Cardiac muscle cell (in vitro differentiated cells and primary cell): ENCODE results near the gene SKIDA1. TPM values are rescaled to one million over a fixed set of nuclear protein-coding genes. Genes with fewer than 3 reads are reported as not detected.
A peak's percentile ranks its signal among the peaks of the same experiment; 100 is the strongest.

Experiments
- DNase-seq, 2 donors: peaks; one replicate each; pipeline versions ENCODE4 v3.0.0 to v3.0.0-alpha.2; 2010 to 2017; ENCODE audit warnings: low read depth in 1 of 2, low spot score in 1 of 2
- H3K27ac ChIP-seq: fragments of 200-600 bp; sonication (generic); 2 replicates; pipeline ENCODE4 v1.5.1; 2016
- H3K27me3 ChIP-seq: fragments of 200-600 bp; sonication (generic); 2 replicates; pipeline ENCODE4 v1.6.0; 2016; ENCODE audit warnings: control low read depth
- H3K36me3 ChIP-seq: fragments of 200-600 bp; sonication (generic); 2 replicates; pipeline ENCODE4 v1.5.1; 2016; ENCODE audit warnings: control low read depth
- H3K4me1 ChIP-seq: fragments of 200-600 bp; sonication (generic); 2 replicates; pipeline ENCODE4 v1.8.1; 2017; ENCODE audit warnings: low read depth, mild to moderate bottlenecking, mixed run types
- H3K4me3 ChIP-seq: fragments of 200-600 bp; sonication (generic); 2 replicates; pipeline ENCODE4 v1.5.1; 2016; ENCODE audit warnings: mild to moderate bottlenecking
- H3K9me3 ChIP-seq: fragments of 200-600 bp; sonication (generic); 2 replicates; pipeline ENCODE4 v1.5.1; 2017; ENCODE audit warnings: low read depth, mild to moderate bottlenecking, control low read depth
- polyA plus RNA-seq: library from polyadenylated mRNA; unstranded; fragments of >200 nt; fragmentation: Nextera tagmentation; extraction: Ambion mirVana; gene quantifications from 2 replicates; pipeline ENCODE4 v1.2.1, GENCODE V29; 2016
- total RNA-seq: library from RNA; depleted of rRNA; stranded (reverse); fragments of >200 nt; gene quantifications from 2 replicates; pipeline ENCODE4 v1.2.3, GENCODE V29; 2016
- TF ChIP-seq, protein P1 (sequence below): IDR thresholded peaks from 2 replicates; pipeline ENCODE4 v1.5.1; 2012; ENCODE audit warnings: low read depth, mild to moderate bottlenecking, low read length

SKIDA1 gene
- total and polyA plus RNA-seq, 2 experiments from 2014 or later, result 4.3 to 62.4 TPM

DNA sequence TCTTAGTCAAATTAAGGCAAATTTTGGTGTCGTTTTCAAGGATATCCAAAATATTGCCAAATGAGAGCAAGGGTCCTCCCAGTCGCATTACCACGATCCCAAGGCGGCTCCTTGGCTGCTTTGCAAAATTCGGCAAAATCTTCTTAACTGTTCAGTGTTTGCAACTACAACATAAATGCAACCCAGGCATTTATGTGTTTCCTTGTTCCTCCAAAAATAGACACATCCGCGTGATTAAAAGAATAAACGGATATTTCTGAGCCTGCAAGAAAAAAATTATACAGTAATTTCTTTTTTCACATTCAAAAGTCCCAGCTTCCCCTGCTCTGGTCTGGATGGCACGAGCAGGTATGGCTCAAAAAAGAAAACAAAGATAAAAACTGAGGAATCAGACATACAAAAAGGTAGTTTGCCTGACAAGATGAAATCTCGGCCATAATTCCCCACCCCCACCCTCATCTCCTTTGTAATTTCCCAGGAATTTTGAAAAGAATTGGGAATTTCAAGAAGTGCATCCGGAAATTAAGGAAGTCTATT is 6.0 kb downstream of the SKIDA1 start:
- peak overlapping the region; percentile 78 for H3K4me3 ChIP-seq
- H3K9me3 ChIP-seq, result no peaks in the 10 kb centered on the region
- TF ChIP-seq, protein P1, sequence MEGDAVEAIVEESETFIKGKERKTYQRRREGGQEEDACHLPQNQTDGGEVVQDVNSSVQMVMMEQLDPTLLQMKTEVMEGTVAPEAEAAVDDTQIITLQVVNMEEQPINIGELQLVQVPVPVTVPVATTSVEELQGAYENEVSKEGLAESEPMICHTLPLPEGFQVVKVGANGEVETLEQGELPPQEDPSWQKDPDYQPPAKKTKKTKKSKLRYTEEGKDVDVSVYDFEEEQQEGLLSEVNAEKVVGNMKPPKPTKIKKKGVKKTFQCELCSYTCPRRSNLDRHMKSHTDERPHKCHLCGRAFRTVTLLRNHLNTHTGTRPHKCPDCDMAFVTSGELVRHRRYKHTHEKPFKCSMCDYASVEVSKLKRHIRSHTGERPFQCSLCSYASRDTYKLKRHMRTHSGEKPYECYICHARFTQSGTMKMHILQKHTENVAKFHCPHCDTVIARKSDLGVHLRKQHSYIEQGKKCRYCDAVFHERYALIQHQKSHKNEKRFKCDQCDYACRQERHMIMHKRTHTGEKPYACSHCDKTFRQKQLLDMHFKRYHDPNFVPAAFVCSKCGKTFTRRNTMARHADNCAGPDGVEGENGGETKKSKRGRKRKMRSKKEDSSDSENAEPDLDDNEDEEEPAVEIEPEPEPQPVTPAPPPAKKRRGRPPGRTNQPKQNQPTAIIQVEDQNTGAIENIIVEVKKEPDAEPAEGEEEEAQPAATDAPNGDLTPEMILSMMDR, result no peak
- DNase-seq, result no peak
- H3K27me3 ChIP-seq, result no peaks in the 10 kb centered on the region
- peaks cover 49% of the 10 kb centered on the region for H3K4me1 ChIP-seq
- no peaks in the 10 kb centered on the region for H3K36me3 ChIP-seq
- peak overlapping the region; percentile 96 for H3K27ac ChIP-seq

DNA sequence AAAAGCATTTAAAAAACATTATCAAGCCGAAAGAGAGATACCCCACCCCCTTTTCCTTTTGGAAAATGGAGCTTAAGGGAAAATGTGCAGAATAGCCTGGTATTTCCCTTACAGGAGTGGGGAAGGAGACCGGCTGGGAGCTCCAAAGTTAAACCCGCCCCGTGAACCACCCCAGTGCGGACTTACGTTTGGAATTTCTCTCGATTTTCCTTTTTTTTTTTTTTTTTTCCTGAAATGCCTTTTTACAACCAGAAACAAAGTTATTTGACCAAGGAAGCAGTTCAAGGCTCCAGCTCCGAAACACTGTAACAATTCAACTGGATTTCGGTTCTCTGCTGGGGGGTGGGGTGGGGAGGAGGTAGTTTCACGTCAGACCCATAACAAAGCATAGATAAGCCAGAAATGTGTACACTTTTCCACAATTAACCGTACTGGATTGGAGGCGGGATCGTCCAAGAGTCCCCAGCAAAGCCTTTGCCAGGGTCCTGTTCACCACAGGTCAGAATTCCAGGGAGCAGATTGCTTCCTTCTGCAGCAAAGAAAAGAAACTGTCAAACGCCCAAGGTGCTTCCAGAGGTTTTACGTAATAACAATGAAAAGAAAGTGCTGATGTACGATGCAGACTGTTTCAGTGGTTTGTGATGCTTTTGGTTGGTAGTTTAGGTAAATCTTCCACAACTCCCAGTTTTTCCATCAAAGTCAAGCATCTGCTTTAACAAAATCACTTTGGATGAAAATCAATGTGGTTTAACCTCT is 6.7 kb downstream of the SKIDA1 start:
- Histone ChIP-seq H3K27me3 (no peaks in the 10 kb centered on the region), H3K4me1 (peaks cover 45% of the 10 kb centered on the region), H3K27ac (peak overlapping the region; percentile 96), H3K9me3 (no peaks in the 10 kb centered on the region), H3K36me3 (no peaks in the 10 kb centered on the region), H3K4me3 (peak overlapping the region; percentile 78)
- TF ChIP-seq, protein P1, result no peak
- DNase-seq, result peak; percentile 74 to 78

DNA sequence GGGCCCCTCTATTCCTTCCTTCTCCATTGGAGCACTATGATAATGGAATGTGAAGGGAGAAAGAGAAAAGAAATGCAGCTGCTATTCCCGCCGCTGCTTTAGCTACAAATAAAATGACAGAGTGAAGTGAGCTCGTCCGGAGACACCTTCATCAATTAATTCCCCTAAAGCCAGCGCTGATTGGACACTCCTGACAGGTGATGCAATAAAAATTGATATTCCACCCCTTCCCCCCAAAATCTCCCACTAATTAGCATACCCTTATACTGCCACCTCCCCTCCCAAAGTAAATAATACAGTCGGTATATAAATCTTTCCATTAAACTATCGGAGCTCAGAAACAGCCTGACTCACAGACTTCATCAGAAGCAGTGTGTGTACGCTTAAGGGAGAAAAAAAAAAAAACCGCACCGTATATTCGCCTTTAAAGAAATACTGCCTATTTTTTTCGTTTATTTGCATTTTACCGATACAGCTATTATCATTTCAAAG is 7.3 kb downstream of the SKIDA1 start:
- TF ChIP-seq, protein P1, result no peak
- Histone ChIP-seq H3K27me3 (no peaks in the 10 kb centered on the region), H3K4me1 (peaks cover 42% of the 10 kb centered on the region), H3K36me3 (no peaks in the 10 kb centered on the region), H3K27ac (peak overlapping the region; percentile 96), H3K4me3 (peak overlapping the region; percentile 78), H3K9me3 (no peaks in the 10 kb centered on the region)
- peak in 1 of 2 donors; percentile 91 for DNase-seq

DNA sequence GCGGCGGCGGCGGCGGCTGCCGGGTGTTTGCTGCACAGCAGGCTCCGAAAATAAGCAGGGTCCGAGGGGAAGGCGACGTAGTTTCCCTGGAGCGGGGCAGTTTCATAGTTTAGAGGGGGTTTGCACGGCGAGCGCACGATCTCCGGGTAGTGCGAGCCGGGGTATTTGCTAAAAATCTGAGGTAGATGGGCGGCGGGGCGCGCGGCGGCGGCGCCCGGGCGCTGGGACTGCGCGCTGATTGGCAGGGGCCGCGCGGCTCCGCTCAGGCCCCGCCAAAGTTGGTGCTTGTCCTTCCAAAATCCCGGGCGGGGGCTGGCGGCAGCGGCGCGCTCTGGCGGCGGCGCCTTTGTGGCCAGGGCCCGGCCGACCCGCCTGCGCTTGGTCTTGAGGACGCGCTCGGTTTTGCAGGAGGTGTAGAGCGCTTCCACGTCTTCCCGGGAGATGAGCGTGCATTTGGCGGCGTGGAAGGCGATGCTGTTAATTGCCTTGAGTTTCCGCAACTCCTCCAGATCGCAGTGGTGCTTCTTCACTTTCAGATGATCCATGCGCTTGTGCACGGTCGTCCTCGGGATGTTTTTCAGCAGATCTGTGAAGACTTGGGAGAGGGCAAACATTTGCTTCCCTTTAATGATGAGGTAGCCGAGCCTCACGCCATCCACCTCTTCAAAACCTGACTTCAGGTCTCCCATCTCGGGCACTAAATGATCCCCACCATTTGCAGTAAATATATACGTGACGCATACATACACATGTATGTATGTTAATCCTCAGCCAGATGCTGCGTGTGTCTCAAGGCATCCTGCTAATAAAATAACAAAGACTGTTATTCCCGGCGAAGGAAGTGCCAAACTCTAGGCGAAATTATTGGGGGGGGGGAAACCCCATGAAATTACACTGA is 8.1 kb downstream of the SKIDA1 start:
- Histone ChIP-seq H3K4me1 (peaks cover 42% of the 10 kb centered on the region), H3K36me3 (no peaks in the 10 kb centered on the region), H3K27me3 (no peaks in the 10 kb centered on the region), H3K27ac (peak overlapping the region; percentile 96), H3K4me3 (peak overlapping the region; percentile 78), H3K9me3 (no peaks in the 10 kb centered on the region)
- DNase-seq, result peak; percentile 72 to 77
- TF ChIP-seq, protein P1, result no peak
